Thyroid gland (tissue), 4 donors: ENCODE results near the gene CLMN.

Experiments
- CTCF ChIP-seq, 6 experiments: fragments of 200-600 bp in 3 of 6; fragments of 450-650 bp in 3 of 6; sonication (generic) in 3 of 6; IDR thresholded peaks; one replicate each; pipeline ENCODE4 v1.5.1; 2016 to 2019; ENCODE audit warnings: antibody characterized with exemption in 6 of 6, mild to moderate bottlenecking in 2 of 6, inconsistent platforms in 1 of 6, moderate library complexity in 1 of 6
- POLR2A ChIP-seq, 2 donors: fragments of 450-650 bp; IDR thresholded peaks; one replicate each; pipeline ENCODE4 v1.6.1; 2017; ENCODE audit warnings: antibody characterized with exemption in 2 of 2, mild to moderate bottlenecking in 2 of 2, moderate library complexity in 1 of 2

GRCh38 chr14:95348395-95349080 is 28.8 kb upstream of the CLMN start:
- TF ChIP-seq POLR2A (IDR thresholded peaks at IDR 0.05) (no peak), CTCF (IDR thresholded peaks at IDR 0.05) (no peak)
